LNCAP (cell line): Measurements from ENCODE around the gene FLG2.

Experiments used
- CTCF ChIP-seq: fragments of 450-650 bp; IDR thresholded peaks from 2 replicates; pipeline ENCODE4 v1.5.1; 2017; ENCODE audit warnings: mild to moderate bottlenecking

Gene FLG2

DNA sequence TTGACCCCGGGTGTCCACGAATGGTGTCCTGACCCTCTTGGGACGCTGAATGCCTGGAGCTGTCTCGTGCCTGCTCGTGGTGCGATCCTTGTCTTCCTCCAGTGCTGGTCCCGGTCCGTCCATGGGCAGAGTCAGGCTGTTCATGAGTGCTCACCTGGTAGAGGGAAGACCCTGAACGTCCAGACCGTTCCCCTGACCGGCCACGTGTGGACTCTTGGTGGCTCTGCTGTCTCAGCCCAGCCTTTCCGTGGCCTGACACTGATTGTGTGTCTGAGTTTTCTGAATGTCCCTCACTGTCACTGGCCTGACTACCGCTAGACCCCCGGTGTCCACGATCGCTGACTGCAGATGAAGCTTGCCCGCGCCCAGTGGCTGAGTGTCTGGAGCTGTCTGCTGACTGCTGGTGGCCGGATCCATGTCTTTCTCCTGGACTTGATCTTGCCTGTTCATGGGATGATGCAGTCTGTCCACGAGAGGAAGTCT is 46.4 kb downstream of the FLG2 start:
- TF ChIP-seq CTCF, result no peak

DNA sequence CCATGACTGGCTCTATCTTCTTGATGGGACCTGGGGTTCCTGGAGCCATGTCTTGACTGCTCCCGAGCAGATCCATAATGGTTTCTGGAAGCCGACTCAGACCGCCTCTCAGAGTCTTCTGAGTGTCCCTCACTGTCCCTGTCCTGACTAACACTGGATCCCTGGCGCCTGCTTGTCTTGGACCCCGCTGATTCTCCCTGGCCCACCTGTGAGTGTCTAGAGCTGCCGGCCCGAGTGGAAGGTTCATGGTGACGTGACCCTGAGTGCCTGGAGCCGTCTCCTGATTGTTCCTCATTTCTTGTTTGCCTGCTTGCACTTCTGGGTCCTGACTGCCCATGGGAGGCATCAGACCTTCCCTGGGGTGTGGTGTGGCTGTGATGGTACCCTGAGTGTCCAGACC is 49.9 kb downstream of the FLG2 start:
- no peak for TF ChIP-seq CTCF
